Stimulated activated CD8-positive, alpha-beta memory T cell treated with anti-CD3 and anti-CD28 coated beads, Interleukin-15, amount 100 ng/mL, for 4 hours (primary cell): ENCODE results near the gene LCE2D.
"Not testable (repeated sequence)": the region's sequence is repeated elsewhere in the genome, so short reads cannot be mapped to it uniquely, and the experiment has no call there.

Experiments
- DNase-seq, 2 donors: peaks; one replicate each; pipeline ENCODE4 v3.0.0-alpha.2; 2020; ENCODE audit warnings: low read depth in 2 of 2

Gene LCE2D, protein sequence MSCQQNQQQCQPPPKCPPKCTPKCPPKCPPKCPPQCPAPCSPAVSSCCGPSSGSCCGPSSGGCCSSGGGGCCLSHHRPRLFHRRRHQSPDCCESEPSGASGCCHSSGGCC

GRCh38 chr1:152663098-152663497 is at the start of gene LCE2D:
Gene LCE2D, plus strand, starts transcription at chr1:152663380. Its CDS starts 726 bp downstream, at chr1:152664106.
- no peak for DNase-seq

DNA sequence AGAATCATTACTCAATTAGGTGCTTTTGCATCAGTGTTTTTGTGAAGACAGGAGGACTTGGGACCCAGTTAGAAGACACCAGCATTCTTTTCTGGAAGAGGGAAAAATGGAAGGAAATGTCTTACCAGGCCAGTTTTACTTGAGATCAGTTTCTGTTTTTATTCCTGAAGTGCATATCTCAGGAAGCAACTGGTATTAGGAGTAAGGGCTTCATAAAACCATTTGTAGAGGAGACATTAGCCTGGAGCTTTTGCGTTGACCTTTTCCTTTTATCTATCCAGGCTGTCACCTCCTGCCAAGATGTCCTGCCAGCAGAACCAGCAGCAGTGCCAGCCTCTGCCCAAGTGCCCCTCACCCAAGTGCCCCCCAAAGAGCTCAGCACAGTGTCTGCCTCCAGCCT is 49.7 kb upstream of the LCE2D start, which contains the start of gene LCE3B:
TSS of gene LCE3B (plus strand) at position 301 of the 400 bp plus-strand sequence. CDS start at position 301, 0 bp downstream.
- DNase-seq, result no peak

GRCh38 chr1:152621993-152622392 is 41.2 kb upstream of the LCE2D start:
- no peak for DNase-seq

DNA sequence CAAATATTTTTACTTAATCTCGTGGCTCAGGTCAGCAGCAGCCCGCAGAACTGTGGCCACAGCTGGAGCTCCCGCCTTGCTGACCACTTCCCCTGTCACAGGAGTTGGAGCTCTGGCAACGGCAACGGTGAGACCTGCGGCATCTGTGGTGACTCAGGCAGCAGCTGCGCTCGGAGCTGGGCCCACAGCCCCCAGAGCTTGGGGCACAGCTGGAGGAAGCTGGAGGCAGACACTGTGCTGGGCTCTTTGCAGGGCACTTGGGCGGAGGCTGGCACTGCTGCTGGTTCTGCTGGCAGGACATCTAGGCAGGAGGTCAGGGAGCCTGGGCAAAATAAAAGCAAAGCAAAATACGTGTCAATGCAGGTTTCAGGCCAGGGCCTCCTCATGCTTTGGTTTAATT is 40.4 kb upstream of the LCE2D start, which contains the start of gene LCE3A:
TSS of gene LCE3A (minus strand) at position 301 of the 400 bp plus-strand sequence. CDS start at position 301, 0 bp downstream.
- DNase-seq, result no peak

GRCh38 chr1:152623203-152623844 is 39.9 kb upstream of the LCE2D start:
- no peak for DNase-seq

DNA sequence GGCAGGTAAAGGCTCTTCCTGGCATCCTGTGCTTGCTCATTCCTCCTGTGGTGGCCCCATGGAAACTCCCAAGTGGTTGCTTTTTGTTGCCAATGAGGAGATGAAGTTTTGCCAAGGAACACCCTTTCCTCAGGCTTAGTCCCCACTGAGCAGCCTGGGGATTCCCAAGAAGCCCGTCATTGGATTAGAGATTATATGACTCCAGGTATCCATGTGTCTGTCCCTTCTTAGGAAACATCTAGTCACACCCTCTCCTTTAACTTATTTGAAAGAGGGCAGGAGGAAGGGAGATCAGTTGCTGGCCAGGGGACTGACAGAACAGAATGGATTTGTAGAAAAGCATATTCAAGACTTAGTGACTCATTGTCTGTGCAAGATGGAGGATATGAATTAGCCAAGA is 36.4 kb upstream of the LCE2D start:
- DNase-seq, result no peak

GRCh38 chr1:152630596-152630995 is 32.6 kb upstream of the LCE2D start:
- no peak for DNase-seq

DNA sequence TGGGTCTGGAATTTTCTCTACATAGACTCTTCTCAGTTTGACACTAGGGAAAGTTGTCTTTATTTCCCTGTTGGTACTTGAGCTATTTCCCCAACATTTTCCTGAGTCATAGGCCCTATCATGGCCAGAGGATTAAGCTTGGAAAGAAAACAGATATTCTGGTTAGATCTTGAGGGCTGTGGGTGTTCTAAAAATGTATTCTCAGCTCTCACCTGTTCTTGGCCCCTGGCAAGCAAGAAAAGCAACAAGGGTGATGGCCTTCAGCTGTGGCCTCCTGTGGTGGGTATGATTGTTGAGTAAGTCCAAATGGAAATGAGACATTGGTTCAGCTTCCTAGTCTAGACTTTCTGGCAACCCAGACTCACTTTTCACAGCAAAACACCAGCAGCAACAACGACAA is 22.8 kb upstream of the LCE2D start:
- DNase-seq, result no peak

DNA sequence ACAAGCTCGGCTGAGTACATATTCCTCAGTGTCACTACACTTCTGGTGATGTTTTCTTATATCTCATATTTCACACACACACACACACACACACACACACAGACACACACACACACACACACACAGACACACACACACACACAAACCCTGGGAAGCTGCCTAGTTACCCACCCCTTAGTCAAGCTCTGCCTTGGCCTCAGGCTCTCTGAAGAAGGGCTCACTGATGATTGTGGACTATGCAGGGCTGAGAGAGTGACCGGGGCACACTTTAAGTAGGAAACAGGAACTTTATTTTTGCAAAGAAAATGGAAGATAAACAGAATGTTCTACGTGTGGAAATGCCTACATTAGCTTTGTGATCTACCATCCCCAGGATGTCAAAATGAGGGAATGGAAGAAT is 19.2 kb upstream of the LCE2D start:
- DNase-seq, result no peak

GRCh38 chr1:152645146-152645545 is 18.0 kb upstream of the LCE2D start:
- DNase-seq, result no peak

GRCh38 chr1:152646656-152647055 is 16.5 kb upstream of the LCE2D start:
- no peak for DNase-seq

DNA sequence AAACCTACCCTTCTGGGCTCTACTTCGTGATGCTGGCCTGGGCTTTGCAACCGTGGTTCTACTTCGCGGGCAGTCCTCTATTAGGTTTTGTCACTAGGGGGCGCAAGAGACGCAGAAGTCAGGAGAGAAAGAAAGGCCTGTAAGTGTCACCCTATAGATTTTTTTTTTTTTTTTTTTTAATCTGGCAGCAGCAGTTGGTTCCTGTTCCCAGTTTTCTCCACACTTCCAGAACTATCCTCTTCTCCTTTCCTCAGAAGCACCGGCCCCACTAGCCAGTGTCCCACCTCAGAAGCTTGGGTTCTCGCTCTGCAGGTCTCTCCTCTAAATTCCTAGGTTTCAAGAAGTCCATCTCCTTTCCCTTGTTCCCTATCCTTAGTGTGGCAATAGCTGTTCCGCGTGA is 9.1 kb upstream of the LCE2D start:
- no peak for DNase-seq

DNA sequence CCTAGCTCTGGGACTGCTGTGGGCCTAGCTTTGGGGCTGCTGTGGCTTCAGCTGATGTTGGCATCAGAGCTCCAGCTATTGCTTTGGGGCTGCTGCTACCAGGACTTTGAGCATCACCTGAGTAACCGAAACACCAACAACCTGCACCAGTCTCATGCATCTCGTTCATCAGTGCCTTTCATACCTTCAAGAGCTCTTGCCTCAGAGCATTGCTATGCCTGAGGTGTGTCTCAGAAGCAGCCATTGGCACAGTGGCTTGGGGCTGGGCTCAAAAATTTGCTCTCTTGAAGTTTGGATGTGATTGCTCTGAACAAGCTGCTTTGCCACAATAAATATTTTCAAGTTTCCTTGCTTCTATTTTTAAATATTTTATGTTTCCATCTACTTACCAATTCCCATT is 6.7 kb upstream of the LCE2D start:
- DNase-seq, result no peak

DNA sequence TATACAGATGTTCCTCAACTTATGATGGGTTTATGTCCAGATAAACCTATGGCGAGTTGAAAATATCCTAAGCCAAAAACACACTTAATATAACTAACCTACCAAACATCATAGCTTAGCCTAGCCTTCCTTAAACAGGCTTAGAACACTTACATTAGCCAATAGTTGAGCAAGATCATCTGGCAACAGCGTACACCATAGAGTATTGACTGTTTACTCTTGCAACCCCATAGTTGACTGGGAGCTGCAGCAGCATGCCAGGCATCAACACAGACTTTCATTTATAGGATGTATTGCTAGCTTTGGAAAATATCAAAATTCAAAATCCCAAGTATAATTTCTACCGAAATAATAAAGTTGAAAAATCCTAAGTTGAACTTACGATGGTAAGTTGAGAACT is 5.5 kb upstream of the LCE2D start:
- DNase-seq, result no peak

DNA sequence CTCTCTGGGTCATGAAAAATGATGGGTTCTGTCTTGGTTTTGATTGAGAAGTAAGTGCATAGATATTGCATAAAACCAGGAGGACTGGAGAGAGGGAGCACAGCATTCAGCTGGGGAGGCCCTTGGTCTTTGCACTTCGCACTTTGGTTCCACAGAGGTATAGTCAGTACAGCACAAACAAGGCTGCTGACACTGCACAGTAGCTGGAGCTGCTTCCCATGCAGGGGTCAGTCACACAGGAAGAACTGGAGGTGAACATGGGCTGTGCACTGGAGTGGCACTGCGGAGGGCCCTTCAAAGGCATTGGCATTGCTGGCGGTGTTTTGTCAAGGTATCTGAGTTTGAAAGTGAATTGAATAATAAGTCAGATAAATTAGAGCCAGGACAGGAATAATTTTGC is 4.5 kb upstream of the LCE2D start:
- no peak for DNase-seq

GRCh38 chr1:152666171-152666570 is 3.0 kb downstream of the LCE2D start:
- DNase-seq, result not testable (repeated sequence)

DNA sequence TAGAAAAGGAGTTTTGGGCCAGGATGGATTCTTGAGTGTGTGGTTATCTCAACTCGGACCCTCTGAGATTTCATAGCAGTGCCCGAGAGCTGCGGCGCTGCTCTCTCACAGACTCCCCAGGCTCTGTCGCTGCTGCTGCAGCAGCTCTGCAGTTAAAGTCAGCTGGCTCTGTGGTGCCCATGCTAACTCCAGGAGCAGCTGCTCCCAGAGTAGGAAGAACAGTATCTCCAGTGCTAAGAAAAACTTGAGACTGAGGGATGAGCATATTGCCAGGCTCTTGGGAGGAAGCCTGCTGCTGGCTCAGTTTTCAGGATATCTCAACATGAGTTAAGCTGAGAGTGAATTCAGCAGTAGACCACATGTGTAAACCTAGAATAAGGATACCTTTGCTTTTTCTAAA is 4.5 kb downstream of the LCE2D start:
- DNase-seq, result no peak

DNA sequence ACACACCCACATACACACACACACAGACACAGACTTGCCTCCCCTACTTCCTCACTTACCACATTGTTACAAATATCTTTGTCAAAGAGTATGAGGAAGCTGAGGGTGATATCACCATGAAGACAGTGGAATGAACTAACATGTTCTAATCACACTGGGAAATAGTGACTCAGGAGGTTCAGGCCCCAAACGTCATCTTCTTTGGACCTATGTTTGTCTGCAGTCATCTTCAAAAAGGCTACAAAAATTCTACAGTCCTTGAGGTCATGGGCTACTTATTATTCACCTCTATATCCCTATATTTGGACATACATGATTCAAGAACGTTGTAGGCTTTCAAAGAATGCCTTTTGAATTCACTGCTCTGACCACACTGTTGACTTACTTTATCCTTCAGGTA is 9.8 kb downstream of the LCE2D start:
- DNase-seq, result no peak

GRCh38 chr1:152674983-152675382 is 11.8 kb downstream of the LCE2D start, which contains the start of gene LCE2C:
Gene LCE2C, plus strand, starts transcription at chr1:152675279. Its CDS starts 737 bp downstream, at chr1:152676016.
- not testable (repeated sequence) for DNase-seq

DNA sequence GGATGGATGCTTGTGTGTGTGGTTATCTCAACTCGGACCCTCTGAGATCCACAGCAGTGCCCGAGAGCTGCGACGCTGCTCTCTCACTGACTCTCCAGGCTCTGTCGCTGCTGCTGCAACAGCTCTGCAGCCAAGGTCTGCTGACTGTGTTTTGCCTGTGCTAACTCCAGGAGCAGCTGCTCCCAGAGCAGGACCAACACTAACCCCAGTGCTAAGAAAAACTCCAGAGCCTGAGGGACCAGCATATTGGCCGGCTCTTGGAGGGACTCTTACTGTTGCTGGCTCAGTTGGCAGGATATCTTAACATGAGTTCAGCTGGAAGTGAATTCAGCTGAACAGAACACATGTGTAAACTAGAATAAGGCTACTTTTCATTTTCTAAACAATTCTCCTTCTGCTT is 16.3 kb downstream of the LCE2D start:
- DNase-seq, result no peak

DNA sequence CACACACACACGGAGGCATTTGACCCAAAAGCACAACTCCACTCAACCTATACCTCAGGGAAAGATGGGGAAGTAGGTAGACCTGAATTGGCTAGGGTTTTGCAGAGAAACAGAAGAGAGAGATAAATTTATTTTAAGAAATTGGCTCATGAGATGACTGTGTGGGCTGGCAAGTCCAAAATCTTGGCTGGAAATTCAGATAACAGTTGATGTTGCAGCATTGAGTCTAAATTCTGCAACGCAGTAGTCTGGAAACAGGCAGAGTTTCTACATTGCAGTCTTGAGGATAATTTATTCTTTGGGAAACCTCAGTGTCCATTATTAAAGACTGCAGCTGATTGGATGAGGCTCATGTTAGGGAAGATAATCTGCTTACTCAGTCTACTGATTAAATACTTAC is 18.4 kb downstream of the LCE2D start:
- no peak for DNase-seq

- DNase-seq, result no peak
These were observed 20.7 kb downstream of the LCE2D start for GRCh38 chr1:152683846-152684245.

DNA sequence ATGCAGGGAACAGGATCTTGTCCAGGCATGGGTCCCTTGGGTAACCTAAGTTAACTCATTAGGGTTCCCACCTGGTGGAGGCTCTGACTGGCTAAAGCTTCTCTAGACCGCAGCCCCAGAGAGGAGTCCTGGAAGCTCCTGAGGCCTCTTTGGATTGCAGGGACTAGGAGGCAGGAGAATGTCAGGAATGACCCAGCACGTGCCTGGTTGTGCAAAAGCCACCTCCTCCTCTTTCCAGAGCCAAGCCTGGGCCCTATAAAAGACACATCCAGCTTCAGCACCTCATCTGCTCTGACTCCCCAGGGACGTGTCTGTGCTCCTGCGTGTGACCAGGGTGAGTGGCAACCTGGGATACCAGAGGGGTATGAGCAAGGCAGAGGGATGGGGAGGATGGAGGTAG is 22.6 kb downstream of the LCE2D start, which contains the start of gene LCE2B:
TSS of gene LCE2B (plus strand) at position 301 of the 400 bp plus-strand sequence. CDS start 721 bp downstream, outside the sequence.
- DNase-seq, result not testable (repeated sequence)
